B cell (primary cell): ENCODE results near the gene SPRR5. TPM values are rescaled to one million over a fixed set of nuclear protein-coding genes. Genes with fewer than 3 reads are reported as not detected.

ENCODE experiments used
- ATAC-seq: fragments of 200-7000 bp; cut with Tn5 transposase; one replicate; pipeline ENCODE4 v1.10.0; 2021; ENCODE audit warnings: low read depth, mild to moderate bottlenecking, moderate number of reproducible peaks, moderate library complexity
- CTCF ChIA-PET: fragments of 350-600 bp; sonication (Branson Sonifier 250); formaldehyde crosslinking; loops from one replicate; lab custom pipeline; 2021; ENCODE audit warnings: antibody characterized with exemption, inconsistent platforms; lab: Charles Lee
- POLR2A ChIA-PET: fragments of 350-600 bp; sonication (Branson Sonifier 250); formaldehyde crosslinking; loops from one replicate; lab custom pipeline; 2021; ENCODE audit warnings: antibody characterized with exemption; lab: Charles Lee
- DNase-seq: peaks from one replicate; pipeline ENCODE4 v3.0.0; 2013
- H2AFZ ChIP-seq: 2 replicates; pipeline ENCODE4 v1.6.1; 2012; ENCODE audit warnings: mild to moderate bottlenecking, low read depth, low read length; ENCODE audit not compliant: insufficient read depth, poor library complexity, severe bottlenecking
- H3K27ac ChIP-seq, 2 donors: 1 replicate in 1 of 2; 2 replicates in 1 of 2; pipeline ENCODE4 v1.5.1; 2012 to 2013; ENCODE audit warnings: low read length in 2 of 2, mild to moderate bottlenecking in 2 of 2, moderate library complexity in 1 of 2
- H3K27me3 ChIP-seq, 4 experiments: fragments of 200-600 bp in 1 of 4; sonication (generic) in 1 of 4; replicated peaks in 1 of 4; 1 replicate in 2 of 4; 2 replicates in 2 of 4; pipeline versions ENCODE4 v1.6.1 to v1.7.0; 2013 to 2016; ENCODE audit warnings: low read length in 3 of 4, mild to moderate bottlenecking in 2 of 4, mixed read lengths in 1 of 4, moderate library complexity in 1 of 4; ENCODE audit not compliant: insufficient read depth in 4 of 4, control insufficient read depth in 3 of 4; ENCODE audit errors: control extremely low read depth in 1 of 4
- H3K36me3 ChIP-seq, 2 experiments: replicated peaks in 1 of 2; 1 replicate in 1 of 2; 2 replicates in 1 of 2; pipeline versions ENCODE4 v1.6.1 to v1.7.1; 2013; ENCODE audit warnings: low read length in 1 of 2; ENCODE audit not compliant: insufficient read depth in 2 of 2, control insufficient read depth in 1 of 2; ENCODE audit errors: control extremely low read depth in 1 of 2, extremely low read depth in 1 of 2
- H3K4me1 ChIP-seq, 2 donors: fragments of 200-600 bp in 1 of 2; sonication (generic) in 1 of 2; 1 replicate in 1 of 2; 2 replicates in 1 of 2; pipeline versions ENCODE4 v1.5.1 to v1.6.1; 2013 to 2017; ENCODE audit warnings: low read length in 2 of 2; ENCODE audit not compliant: control insufficient read depth in 2 of 2, insufficient read depth in 2 of 2
- H3K4me2 ChIP-seq: replicated peaks from 2 replicates; pipeline ENCODE3; 2012; ENCODE audit warnings: mild to moderate bottlenecking, low read depth, low read length; ENCODE audit not compliant: poor library complexity, severe bottlenecking
- H3K4me3 ChIP-seq, 5 experiments: fragments of 200-600 bp in 1 of 5; sonication (generic) in 1 of 5; 1 replicate in 3 of 5; 2 replicates in 2 of 5; pipeline versions ENCODE4 v1.5.1 to v1.7.0; 2011 to 2016; ENCODE audit warnings: low read length in 4 of 5, mild to moderate bottlenecking in 4 of 5, low read depth in 2 of 5, control low read depth in 1 of 5, moderate library complexity in 1 of 5; ENCODE audit not compliant: insufficient read depth in 1 of 5; ENCODE audit errors: control extremely low read depth in 1 of 5, extremely low read depth in 1 of 5
- H3K79me2 ChIP-seq: fragments of 200-600 bp; sonication (generic); one replicate; pipeline ENCODE4 v1.6.0; 2016; ENCODE audit warnings: low read length; ENCODE audit not compliant: control insufficient read depth, insufficient read depth
- H3K9ac ChIP-seq: fragments of 200-600 bp; sonication (generic); 2 replicates; pipeline ENCODE4 v1.6.1; 2017; ENCODE audit warnings: mild to moderate bottlenecking, low read length, moderate library complexity
- H3K9me3 ChIP-seq, 3 donors: one replicate each; pipeline versions ENCODE4 v1.6.1 to v1.7.1; 2013; ENCODE audit warnings: low read length in 2 of 3; ENCODE audit not compliant: control insufficient read depth in 2 of 3, insufficient read depth in 1 of 3; ENCODE audit errors: control extremely low read depth in 1 of 3
- H4K20me1 ChIP-seq: 2 replicates; pipeline ENCODE4 v1.6.0; 2012; ENCODE audit warnings: mild to moderate bottlenecking, low read length; ENCODE audit not compliant: insufficient read depth, control insufficient read depth, poor library complexity, severe bottlenecking
- H3K27ac Mint-ChIP-seq: one replicate; pipeline ENCODE4 v1.8.0; 2021; ENCODE audit warnings: mixed read lengths
- H3K27me3 Mint-ChIP-seq: one replicate; pipeline ENCODE4 v1.8.0; 2021; ENCODE audit warnings: mixed read lengths
- H3K4me1 Mint-ChIP-seq: one replicate; pipeline ENCODE4 v1.8.0; 2021; ENCODE audit warnings: mixed read lengths
- H3K4me3 Mint-ChIP-seq: one replicate; pipeline ENCODE4 v1.8.0; 2021; ENCODE audit warnings: mixed read lengths
- H3K9me3 Mint-ChIP-seq: one replicate; pipeline ENCODE4 v1.8.0; 2022; ENCODE audit warnings: mixed read lengths; ENCODE audit not compliant: insufficient read depth
- CTCF ChIP-seq: fragments of 200-600 bp; IDR thresholded peaks from one replicate; pipeline ENCODE4 v1.8.0; 2022; ENCODE audit warnings: antibody characterized with exemption, mild to moderate bottlenecking
- EZH2 ChIP-seq: IDR thresholded peaks from 2 replicates; pipeline ENCODE4 v1.6.1; 2012; ENCODE audit warnings: borderline replicate concordance, low read depth, mild to moderate bottlenecking, moderate library complexity, low read length; ENCODE audit not compliant: insufficient read depth, poor library complexity, severe bottlenecking
- WGBS: methylation state at CpG from one replicate; pipeline ENCODE4 v1.1.5; 2013; ENCODE audit warnings: missing lambda C conversion rate; ENCODE audit not compliant: insufficient coverage; 5-methylcytosine and 5-hydroxymethylcytosine counted together
- intact Hi-C: fragments of 100-400 bp; cut with micrococcal nuclease; formaldehyde crosslinking; loops from one replicate; pipeline ENCODE4 v1.10.0; 2022
- polyA plus RNA-seq: library from polyadenylated mRNA; depleted of rRNA; stranded (reverse); fragments of >200 nt; gene quantifications from 2 replicates; pipeline ENCODE4 v1.2.3, GENCODE V29; 2012
- total RNA-seq, 2 donors: library from RNA; stranded (reverse); fragments of 120-200 nt in 1 of 2; gene quantifications; 1 replicate in 1 of 2; 2 replicates in 1 of 2; pipeline versions ENCODE4 v1.2.3 to v1.2.4, GENCODE V29; 2013 to 2022

The SPRR5 gene
- total and polyA plus RNA-seq, 2 donors (not counting 1 experiment from before 2014, with no cell fraction given): not detected

GRCh38 chr1:152967201-152967600, 20.2 kb downstream of the SPRR5 start:
- Histone ChIP-seq H3K4me2 (no peak overlapping the region), H4K20me1 (no peaks in the 10 kb centered on the region), H3K27ac (no peak overlapping the region), H3K4me1 (no peaks in the 10 kb centered on the region), H2AFZ (no peak overlapping the region), H3K36me3 (no peaks in the 10 kb centered on the region), H3K9me3 (no peaks in the 10 kb centered on the region), H3K79me2 (no peaks in the 10 kb centered on the region), H3K9ac (no peak overlapping the region), H3K4me3 (no peak overlapping the region), H3K27me3 (peaks cover 0 to 4% (median 1%) of the 10 kb centered on the region in 4 experiments)
- peaks cover 31% of the 10 kb centered on the region for H3K27me3 Mint-ChIP-seq
- ATAC-seq: no peak
- TF ChIP-seq EZH2 (no peak), CTCF (no peak)
- CTCF ChIA-PET: no interaction called here
- no peak overlapping the region for H3K27ac Mint-ChIP-seq
- H3K9me3 Mint-ChIP-seq: no peaks in the 10 kb centered on the region
- no peaks in the 10 kb centered on the region for H3K4me1 Mint-ChIP-seq
- POLR2A ChIA-PET: no interaction called here
- H3K4me3 Mint-ChIP-seq: no peak overlapping the region
- DNase-seq: no peak
- WGBS: 65% methylated on average over 5 of the region's 7 CpGs
- intact Hi-C loops: no loop called here

- Histone ChIP-seq H3K9me3 (no peaks in the 10 kb centered on the region), H3K9ac (no peak overlapping the region), H3K79me2 (no peaks in the 10 kb centered on the region), H3K36me3 (no peaks in the 10 kb centered on the region), H4K20me1 (no peaks in the 10 kb centered on the region), H3K4me2 (no peak overlapping the region), H3K4me3 (no peak overlapping the region), H3K27ac (no peak overlapping the region), H2AFZ (no peak overlapping the region), H3K4me1 (no peaks in the 10 kb centered on the region), H3K27me3 (peaks cover 0 to 5% (median 2%) of the 10 kb centered on the region in 4 experiments)
- Mint-ChIP-seq H3K27ac (no peak overlapping the region), H3K27me3 (peaks cover 36% of the 10 kb centered on the region), H3K4me1 (no peaks in the 10 kb centered on the region), H3K9me3 (no peaks in the 10 kb centered on the region), H3K4me3 (no peak overlapping the region)
- TF ChIP-seq CTCF (no peak), EZH2 (no peak)
- ChIA-PET CTCF (no interaction called here), POLR2A (no interaction called here)
- intact Hi-C loops: no loop called here
- ATAC-seq (no peak), DNase-seq (no peak)
- 79% methylated on average over 2 of the region's 2 CpGs for WGBS
Observed at GRCh38 chr1:152968248-152968647, 21.2 kb downstream of the SPRR5 start.
